Mucosa of descending colon (tissue), 3 donors: Measurements from ENCODE around the gene GRAP. TPM values are rescaled to one million over a fixed set of nuclear protein-coding genes. Genes with fewer than 3 reads are reported as not detected.
A peak's percentile ranks its signal among the peaks of the same experiment; 100 is the strongest.

Experiments used
- ATAC-seq: fragments of 200-7000 bp; cut with Tn5 transposase; one replicate; pipeline ENCODE4 v1.9.1; 2020; ENCODE audit warnings: mild to moderate bottlenecking, moderate library complexity
- DNase-seq, 3 donors: peaks; one replicate each; pipeline ENCODE4 v3.0.0-alpha.2; 2020
- H3K36me3 ChIP-seq: fragments of 200-600 bp; one replicate; pipeline ENCODE4 v1.8.0; 2021; ENCODE audit warnings: low read depth, mild to moderate bottlenecking
- H3K4me1 ChIP-seq: fragments of 200-600 bp; one replicate; pipeline ENCODE4 v1.8.0; 2021; ENCODE audit warnings: low read depth, mild to moderate bottlenecking
- H3K4me3 ChIP-seq: fragments of 200-600 bp; one replicate; pipeline ENCODE4 v1.8.0; 2021; ENCODE audit warnings: mild to moderate bottlenecking
- H3K9me3 ChIP-seq: fragments of 200-600 bp; one replicate; pipeline ENCODE4 v1.8.0; 2021; ENCODE audit warnings: mild to moderate bottlenecking
- intact Hi-C, 2 donors: fragments of 100-400 bp; cut with DNase I in 1 of 2; cut with micrococcal nuclease in 1 of 2; formaldehyde crosslinking; loops; one replicate each; pipeline versions ENCODE4 v1.11.0 to v1.11.1; 2022; cut with DNase I, micrococcal nuclease
- total RNA-seq, 3 donors: library from RNA; stranded (reverse); fragmentation: NEBNext Ultra II Directional in 2 of 3; extraction: Animal tissue kit (Norgen Biotek cat#: 25700) in 2 of 3; gene quantifications; one replicate each; pipeline versions ENCODE4 v1.2.1 to v1.2.4, GENCODE V29; 2021 to 2023
- TF ChIP-seq, protein P1 (sequence below): fragments of 200-600 bp; IDR thresholded peaks from one replicate; pipeline ENCODE4 v1.8.0; 2022; ENCODE audit warnings: antibody characterized with exemption, mild to moderate bottlenecking
- donor health status: DM: no; HTN: no; CAD: no; lungs with moderate emphysema.
- donor health status: DM: no; HTN: no; CAD: no.
- donor health status: DM: no; HTN: yes; CAD: no.

Gene GRAP
- total RNA-seq, 3 donors from 2014 or later, result 1.2 to 2.5 (median 1.8) TPM

DNA sequence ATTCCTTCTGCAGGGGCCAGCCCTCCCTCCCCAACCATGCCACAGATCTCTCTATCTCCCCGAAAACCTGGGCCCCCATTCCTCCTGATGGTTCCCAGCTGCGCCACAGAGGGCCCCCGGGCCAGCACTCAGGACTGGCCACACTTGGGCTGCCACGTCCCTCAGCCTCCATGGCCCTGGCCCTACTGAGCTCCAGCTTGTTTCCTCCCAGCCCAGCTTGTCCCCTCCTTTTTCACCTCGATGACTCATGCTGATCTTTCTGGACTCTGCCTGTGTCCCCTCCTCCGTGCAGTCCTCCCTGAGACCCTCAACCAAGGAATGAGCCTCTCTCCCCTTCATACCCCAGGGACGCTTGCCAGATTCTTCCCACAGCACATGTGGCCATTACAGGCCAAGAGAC is 31.3 kb downstream of the GRAP start:
- TF ChIP-seq, protein P1, sequence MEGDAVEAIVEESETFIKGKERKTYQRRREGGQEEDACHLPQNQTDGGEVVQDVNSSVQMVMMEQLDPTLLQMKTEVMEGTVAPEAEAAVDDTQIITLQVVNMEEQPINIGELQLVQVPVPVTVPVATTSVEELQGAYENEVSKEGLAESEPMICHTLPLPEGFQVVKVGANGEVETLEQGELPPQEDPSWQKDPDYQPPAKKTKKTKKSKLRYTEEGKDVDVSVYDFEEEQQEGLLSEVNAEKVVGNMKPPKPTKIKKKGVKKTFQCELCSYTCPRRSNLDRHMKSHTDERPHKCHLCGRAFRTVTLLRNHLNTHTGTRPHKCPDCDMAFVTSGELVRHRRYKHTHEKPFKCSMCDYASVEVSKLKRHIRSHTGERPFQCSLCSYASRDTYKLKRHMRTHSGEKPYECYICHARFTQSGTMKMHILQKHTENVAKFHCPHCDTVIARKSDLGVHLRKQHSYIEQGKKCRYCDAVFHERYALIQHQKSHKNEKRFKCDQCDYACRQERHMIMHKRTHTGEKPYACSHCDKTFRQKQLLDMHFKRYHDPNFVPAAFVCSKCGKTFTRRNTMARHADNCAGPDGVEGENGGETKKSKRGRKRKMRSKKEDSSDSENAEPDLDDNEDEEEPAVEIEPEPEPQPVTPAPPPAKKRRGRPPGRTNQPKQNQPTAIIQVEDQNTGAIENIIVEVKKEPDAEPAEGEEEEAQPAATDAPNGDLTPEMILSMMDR, result no peak
- Histone ChIP-seq H3K9me3 (no peaks in the 10 kb centered on the region), H3K36me3 (no peaks in the 10 kb centered on the region), H3K4me3 (no peak overlapping the region), H3K4me1 (peaks cover 8% of the 10 kb centered on the region)
- ATAC-seq (no peak), DNase-seq (peak in 2 of 3 donors; percentile 22 to 29)
- intact Hi-C loops, result no loop called here

DNA sequence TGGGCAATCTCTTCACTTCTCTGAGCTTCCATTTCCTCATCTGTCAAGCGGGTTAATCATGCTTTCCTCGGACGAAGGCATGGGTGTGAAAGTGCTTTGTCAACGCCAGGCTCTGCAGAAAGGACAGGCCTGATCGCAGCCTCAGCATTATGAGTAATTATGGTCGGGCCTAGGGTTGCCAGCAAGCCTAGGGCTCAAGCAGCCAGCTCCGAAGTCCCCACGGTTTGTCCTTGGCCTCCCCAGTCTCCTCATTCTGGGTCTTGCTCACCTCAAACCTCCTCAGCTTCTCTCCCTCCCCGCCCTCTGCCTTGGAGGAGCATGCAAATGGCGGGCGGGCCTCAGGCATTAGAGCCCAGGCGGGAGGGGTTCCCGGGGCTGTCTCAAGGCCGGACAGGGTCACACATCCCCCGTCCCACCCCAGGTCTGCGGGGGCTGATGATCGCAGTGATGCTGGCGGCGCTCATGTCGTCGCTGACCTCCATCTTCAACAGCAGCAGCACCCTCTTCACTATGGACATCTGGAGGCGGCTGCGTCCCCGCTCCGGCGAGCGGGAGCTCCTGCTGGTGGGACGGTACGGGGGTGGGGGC is 32.0 kb downstream of the GRAP start:
- H3K4me3 ChIP-seq, result no peak overlapping the region
- H3K9me3 ChIP-seq, result no peaks in the 10 kb centered on the region
- no peak for ATAC-seq
- no peaks in the 10 kb centered on the region for H3K36me3 ChIP-seq
- peak in 2 of 3 donors; percentile 27 to 49 for DNase-seq
- intact Hi-C loops, result no loop called here
- TF ChIP-seq, protein P1, result no peak
- peaks cover 11% of the 10 kb centered on the region for H3K4me1 ChIP-seq

- H3K36me3 ChIP-seq, result no peaks in the 10 kb centered on the region
- peak in 2 of 3 donors; percentile 23 to 52 for DNase-seq
- no peaks in the 10 kb centered on the region for H3K9me3 ChIP-seq
- peaks cover 11% of the 10 kb centered on the region for H3K4me1 ChIP-seq
- no peak overlapping the region for H3K4me3 ChIP-seq
- intact Hi-C loops, result no loop called here
- TF ChIP-seq, protein P1, result no peak
- ATAC-seq, result no peak
Measured at GRCh38 chr17:19013806-19014627, 32.7 kb downstream of the GRAP start.

GRCh38 chr17:19013226-19013625 is 33.5 kb downstream of the GRAP start:
- no peaks in the 10 kb centered on the region for H3K36me3 ChIP-seq
- TF ChIP-seq, protein P1, result no peak
- H3K4me3 ChIP-seq, result no peak overlapping the region
- peaks cover 11% of the 10 kb centered on the region for H3K4me1 ChIP-seq
- intact Hi-C loops, result no loop called here
- peak in 2 of 3 donors; percentile 31 to 45 for DNase-seq
- no peak for ATAC-seq
- no peaks in the 10 kb centered on the region for H3K9me3 ChIP-seq

- H3K4me3 ChIP-seq, result no peak overlapping the region
- no peaks in the 10 kb centered on the region for H3K9me3 ChIP-seq
- peak in 2 of 3 donors; percentile 34 to 41 for DNase-seq
- TF ChIP-seq, protein P1, result no peak
- intact Hi-C loops, result no loop called here
- H3K36me3 ChIP-seq, result no peaks in the 10 kb centered on the region
- no peak for ATAC-seq
- H3K4me1 ChIP-seq, result peaks cover 11% of the 10 kb centered on the region
Measured at GRCh38 chr17:19012171-19013080, 34.3 kb downstream of the GRAP start.
